GM23338 (cell line): ENCODE results near the gene ACSF3. TPM values are rescaled to one million over a fixed set of nuclear protein-coding genes. Genes with fewer than 3 reads are reported as not detected.

Experiments used
- ATAC-seq: fragments of 200-7000 bp; cut with Tn5 transposase; 3 replicates; pipeline ENCODE4 v1.9.1; 2020
- DNase-seq: peaks from one replicate; pipeline ENCODE4 v3.0.0-alpha.2; 2015; ENCODE audit warnings: low spot score
- H2AFZ ChIP-seq: fragments of 200-600 bp; sonication (generic); 2 replicates; pipeline ENCODE4 v1.8.0; 2016; ENCODE audit warnings: antibody characterized with exemption, mild to moderate bottlenecking, moderate library complexity
- H3F3A ChIP-seq: fragments of 200-600 bp; sonication (generic); replicated peaks from 2 replicates; pipeline ENCODE4 v1.8.0; 2017; ENCODE audit warnings: antibody characterized with exemption, mixed run types, low read depth
- H3K27ac ChIP-seq: fragments of 200-600 bp; sonication (generic); 2 replicates; pipeline ENCODE4 v1.6.1; 2016; ENCODE audit warnings: low read depth
- H3K27me3 ChIP-seq: fragments of 200-600 bp; sonication (generic); 2 replicates; pipeline ENCODE4 v1.8.0; 2016; ENCODE audit warnings: mild to moderate bottlenecking, mixed run types, moderate library complexity; ENCODE audit not compliant: insufficient read depth
- H3K36me3 ChIP-seq: fragments of 200-600 bp; sonication (generic); 2 replicates; pipeline ENCODE4 v1.8.0; 2016; ENCODE audit warnings: mild to moderate bottlenecking; ENCODE audit not compliant: insufficient read depth
- H3K4me1 ChIP-seq: fragments of 200-600 bp; sonication (generic); 2 replicates; pipeline ENCODE4 v1.8.0; 2016; ENCODE audit warnings: mild to moderate bottlenecking, moderate library complexity; ENCODE audit not compliant: insufficient read depth
- H3K4me2 ChIP-seq: fragments of 200-600 bp; sonication (generic); 2 replicates; pipeline ENCODE4 v1.7.1; 2017; ENCODE audit warnings: mixed run types
- H3K4me3 ChIP-seq: fragments of 200-600 bp; sonication (generic); 2 replicates; pipeline ENCODE4 v1.6.1; 2016; ENCODE audit warnings: mixed run types
- H3K79me2 ChIP-seq: fragments of 200-600 bp; sonication (generic); replicated peaks from 2 replicates; pipeline ENCODE4 v1.8.0; 2017; ENCODE audit warnings: mild to moderate bottlenecking; ENCODE audit not compliant: insufficient read depth
- H3K9me2 ChIP-seq: fragments of 200-600 bp; sonication (generic); 2 replicates; pipeline ENCODE4 v1.8.0; 2017; ENCODE audit not compliant: insufficient read depth
- H4K20me1 ChIP-seq: fragments of 200-600 bp; sonication (generic); replicated peaks from 2 replicates; pipeline ENCODE4 v1.8.0; 2017; ENCODE audit warnings: mild to moderate bottlenecking; ENCODE audit not compliant: insufficient read depth
- H3K27ac Mint-ChIP-seq: 2 replicates; pipeline ENCODE4 v1.8.0; 2020; ENCODE audit warnings: inconsistent platforms, mild to moderate bottlenecking, moderate library complexity, mixed read lengths
- H3K27me3 Mint-ChIP-seq: 3 replicates; pipeline ENCODE4 v1.8.0; 2022; ENCODE audit warnings: low read depth, mild to moderate bottlenecking, moderate library complexity, mixed read lengths, inconsistent platforms; ENCODE audit not compliant: insufficient read depth, poor library complexity
- H3K36me3 Mint-ChIP-seq: 3 replicates; pipeline ENCODE4 v1.8.0; 2021; ENCODE audit warnings: low read depth, mild to moderate bottlenecking, inconsistent platforms, moderate library complexity, mixed read lengths
- H3K4me1 Mint-ChIP-seq: 3 replicates; pipeline ENCODE4 v1.8.0; 2020; ENCODE audit warnings: mild to moderate bottlenecking, inconsistent platforms, mixed read lengths
- H3K4me3 Mint-ChIP-seq: 3 replicates; pipeline ENCODE4 v1.8.0; 2021; ENCODE audit warnings: moderate library complexity, mild to moderate bottlenecking, inconsistent platforms, mixed read lengths
- H3K9me3 Mint-ChIP-seq: 3 replicates; pipeline ENCODE4 v1.8.0; 2020; ENCODE audit warnings: moderate library complexity, mild to moderate bottlenecking, inconsistent platforms, mixed read lengths
- CREB1 ChIP-seq: fragments of 250-450 bp; sonication (Bioruptor Pico); IDR thresholded peaks from 2 replicates; pipeline ENCODE4 v1.5.0; 2020; ENCODE audit warnings: low read depth, mild to moderate bottlenecking, moderate library complexity
- CTCF ChIP-seq, 2 experiments: fragments of 200-600 bp in 1 of 2; sonication (generic) in 1 of 2; conservative IDR thresholded peaks; 2 replicates each; pipeline versions ENCODE4 v1.5.1 to v1.6.1; 2016 to 2017; ENCODE audit warnings: antibody characterized with exemption in 2 of 2, low read depth in 2 of 2, mild to moderate bottlenecking in 2 of 2, moderate library complexity in 1 of 2
- EZH2phosphoT487 ChIP-seq: fragments of 200-600 bp; sonication (generic); IDR thresholded peaks from one replicate; pipeline ENCODE4 v1.8.1; 2018; ENCODE audit warnings: antibody characterized with exemption; ENCODE audit not compliant: unreplicated experiment
- JUNB ChIP-seq: IDR thresholded peaks from one replicate; pipeline ENCODE4 v1.6.1; 2016; ENCODE audit warnings: antibody characterized with exemption; ENCODE audit not compliant: unreplicated experiment
- NANOG ChIP-seq: IDR thresholded peaks from 2 replicates; pipeline ENCODE4 v1.6.1; 2016; ENCODE audit warnings: antibody characterized with exemption, borderline replicate concordance
- REST ChIP-seq: IDR thresholded peaks from one replicate; pipeline ENCODE4 v1.6.1; 2018; ENCODE audit warnings: antibody characterized with exemption; ENCODE audit not compliant: unreplicated experiment
- STAT1 ChIP-seq: IDR thresholded peaks from one replicate; pipeline ENCODE4 v1.6.1; 2016; ENCODE audit warnings: antibody characterized with exemption; ENCODE audit not compliant: unreplicated experiment
- ZNF114 ChIP-seq: fragments of 250-450 bp; sonication (Bioruptor Pico); IDR thresholded peaks from 2 replicates; pipeline ENCODE4 v1.5.0; 2020; ENCODE audit warnings: mild to moderate bottlenecking, moderate library complexity
- ZNF331 ChIP-seq: fragments of 250-450 bp; sonication (Bioruptor Pico); IDR thresholded peaks from 2 replicates; pipeline ENCODE4 v1.5.0; 2020; ENCODE audit warnings: low read depth, mild to moderate bottlenecking, moderate library complexity
- polyA plus RNA-seq: library from polyadenylated mRNA; unstranded; fragments of >200 nt; fragmentation: Nextera tagmentation; extraction: Ambion mirVana; gene quantifications from 2 replicates; pipeline ENCODE4 v1.2.1, GENCODE V29; 2016
- total RNA-seq: library from RNA; depleted of rRNA; stranded (reverse); fragments of >200 nt; shearing (Covaris generic); gene quantifications from 2 replicates; pipeline ENCODE4 v1.2.3, GENCODE V29; 2014
- TF ChIP-seq, protein P1 (sequence below): fragments of 250-450 bp; sonication (Bioruptor Pico); IDR thresholded peaks from 2 replicates; pipeline ENCODE4 v1.5.0; 2020; ENCODE audit warnings: mild to moderate bottlenecking, moderate library complexity

The ACSF3 gene
- total and polyA plus RNA-seq, 2 experiments from 2014 or later, result 12.8 to 23.1 TPM

GRCh38 chr16:89117975-89118289 is 24.3 kb downstream of the ACSF3 start:
- TF ChIP-seq CREB1 (CRISPR knock-in tag), result no peak
- no peak for TF ChIP-seq CTCF (conservative IDR thresholded peaks at IDR 0.05; ENCODE audit: low read depth in 2 of 2)
- TF ChIP-seq, protein P1, sequence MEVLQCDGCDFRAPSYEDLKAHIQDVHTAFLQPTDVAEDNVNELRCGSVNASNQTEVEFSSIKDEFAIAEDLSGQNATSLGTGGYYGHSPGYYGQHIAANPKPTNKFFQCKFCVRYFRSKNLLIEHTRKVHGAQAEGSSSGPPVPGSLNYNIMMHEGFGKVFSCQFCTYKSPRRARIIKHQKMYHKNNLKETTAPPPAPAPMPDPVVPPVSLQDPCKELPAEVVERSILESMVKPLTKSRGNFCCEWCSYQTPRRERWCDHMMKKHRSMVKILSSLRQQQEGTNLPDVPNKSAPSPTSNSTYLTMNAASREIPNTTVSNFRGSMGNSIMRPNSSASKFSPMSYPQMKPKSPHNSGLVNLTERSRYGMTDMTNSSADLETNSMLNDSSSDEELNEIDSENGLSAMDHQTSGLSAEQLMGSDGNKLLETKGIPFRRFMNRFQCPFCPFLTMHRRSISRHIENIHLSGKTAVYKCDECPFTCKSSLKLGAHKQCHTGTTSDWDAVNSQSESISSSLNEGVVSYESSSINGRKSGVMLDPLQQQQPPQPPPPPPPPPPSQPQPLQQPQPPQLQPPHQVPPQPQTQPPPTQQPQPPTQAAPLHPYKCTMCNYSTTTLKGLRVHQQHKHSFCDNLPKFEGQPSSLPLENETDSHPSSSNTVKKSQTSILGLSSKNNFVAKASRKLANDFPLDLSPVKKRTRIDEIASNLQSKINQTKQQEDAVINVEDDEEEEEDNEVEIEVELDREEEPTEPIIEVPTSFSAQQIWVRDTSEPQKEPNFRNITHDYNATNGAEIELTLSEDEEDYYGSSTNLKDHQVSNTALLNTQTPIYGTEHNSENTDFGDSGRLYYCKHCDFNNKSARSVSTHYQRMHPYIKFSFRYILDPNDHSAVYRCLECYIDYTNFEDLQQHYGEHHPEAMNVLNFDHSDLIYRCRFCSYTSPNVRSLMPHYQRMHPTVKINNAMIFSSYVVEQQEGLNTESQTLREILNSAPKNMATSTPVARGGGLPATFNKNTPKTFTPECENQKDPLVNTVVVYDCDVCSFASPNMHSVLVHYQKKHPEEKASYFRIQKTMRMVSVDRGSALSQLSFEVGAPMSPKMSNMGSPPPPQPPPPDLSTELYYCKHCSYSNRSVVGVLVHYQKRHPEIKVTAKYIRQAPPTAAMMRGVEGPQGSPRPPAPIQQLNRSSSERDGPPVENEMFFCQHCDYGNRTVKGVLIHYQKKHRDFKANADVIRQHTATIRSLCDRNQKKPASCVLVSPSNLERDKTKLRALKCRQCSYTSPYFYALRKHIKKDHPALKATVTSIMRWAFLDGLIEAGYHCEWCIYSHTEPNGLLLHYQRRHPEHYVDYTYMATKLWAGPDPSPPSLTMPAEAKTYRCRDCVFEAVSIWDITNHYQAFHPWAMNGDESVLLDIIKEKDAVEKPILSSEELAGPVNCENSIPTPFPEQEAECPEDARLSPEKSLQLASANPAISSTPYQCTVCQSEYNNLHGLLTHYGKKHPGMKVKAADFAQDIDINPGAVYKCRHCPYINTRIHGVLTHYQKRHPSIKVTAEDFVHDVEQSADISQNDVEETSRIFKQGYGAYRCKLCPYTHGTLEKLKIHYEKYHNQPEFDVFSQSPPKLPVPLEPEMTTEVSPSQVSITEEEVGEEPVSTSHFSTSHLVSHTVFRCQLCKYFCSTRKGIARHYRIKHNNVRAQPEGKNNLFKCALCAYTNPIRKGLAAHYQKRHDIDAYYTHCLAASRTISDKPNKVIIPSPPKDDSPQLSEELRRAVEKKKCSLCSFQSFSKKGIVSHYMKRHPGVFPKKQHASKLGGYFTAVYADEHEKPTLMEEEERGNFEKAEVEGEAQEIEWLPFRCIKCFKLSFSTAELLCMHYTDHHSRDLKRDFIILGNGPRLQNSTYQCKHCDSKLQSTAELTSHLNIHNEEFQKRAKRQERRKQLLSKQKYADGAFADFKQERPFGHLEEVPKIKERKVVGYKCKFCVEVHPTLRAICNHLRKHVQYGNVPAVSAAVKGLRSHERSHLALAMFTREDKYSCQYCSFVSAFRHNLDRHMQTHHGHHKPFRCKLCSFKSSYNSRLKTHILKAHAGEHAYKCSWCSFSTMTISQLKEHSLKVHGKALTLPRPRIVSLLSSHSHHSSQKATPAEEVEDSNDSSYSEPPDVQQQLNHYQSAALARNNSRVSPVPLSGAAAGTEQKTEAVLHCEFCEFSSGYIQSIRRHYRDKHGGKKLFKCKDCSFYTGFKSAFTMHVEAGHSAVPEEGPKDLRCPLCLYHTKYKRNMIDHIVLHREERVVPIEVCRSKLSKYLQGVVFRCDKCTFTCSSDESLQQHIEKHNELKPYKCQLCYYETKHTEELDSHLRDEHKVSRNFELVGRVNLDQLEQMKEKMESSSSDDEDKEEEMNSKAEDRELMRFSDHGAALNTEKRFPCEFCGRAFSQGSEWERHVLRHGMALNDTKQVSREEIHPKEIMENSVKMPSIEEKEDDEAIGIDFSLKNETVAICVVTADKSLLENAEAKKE, result no peak
- TF ChIP-seq NANOG, result no peak
- no peak for TF ChIP-seq ZNF331
- TF ChIP-seq REST, result no peak
- no peak for TF ChIP-seq ZNF114
- no peak for TF ChIP-seq JUNB
- no peak for TF ChIP-seq EZH2phosphoT487
- TF ChIP-seq STAT1, result no peak
- H3K9me3 Mint-ChIP-seq, result no peaks in the 10 kb centered on the region
- ATAC-seq (no peak), DNase-seq (no peak)
- H3K27me3 Mint-ChIP-seq, result peaks cover 3% of the 10 kb centered on the region
- H3K4me2 ChIP-seq, result no peak overlapping the region
- H3F3A ChIP-seq, result no peaks in the 10 kb centered on the region
- peak overlapping the region; percentile 76 for H3K27ac Mint-ChIP-seq
- H3K27ac ChIP-seq, result no peak overlapping the region
- H3K4me3 ChIP-seq, result no peak overlapping the region
- H3K4me3 Mint-ChIP-seq, result peak overlapping the region; percentile 29; the same call in 1 of the 3 replicates
- no peak overlapping the region for H2AFZ ChIP-seq
- no peaks in the 10 kb centered on the region for H3K27me3 ChIP-seq
- no peaks in the 10 kb centered on the region; the same call in 1 of the 2 replicates for H3K36me3 ChIP-seq
- peaks cover 33% of the 10 kb centered on the region for H3K4me1 Mint-ChIP-seq
- H3K9me2 ChIP-seq, result no peaks in the 10 kb centered on the region
- peaks cover 42% of the 10 kb centered on the region for H3K36me3 Mint-ChIP-seq
- H4K20me1 ChIP-seq, result no peaks in the 10 kb centered on the region
- H3K79me2 ChIP-seq, result 0 out of 2 replicates have a peak, but pooled peaks cover under 1% of the 10 kb centered on the region
- H3K4me1 ChIP-seq, result no peaks in the 10 kb centered on the region
